Activated CD8-positive, alpha-beta memory T cell treated with anti-CD3 and anti-CD28 coated beads, Interleukin-2, amount 50 U/mL, for 24 hours (primary cell): ENCODE measurements around the gene LRP5.

Source experiments
- DNase-seq: peaks from one replicate; pipeline ENCODE4 v3.0.0-alpha.2; 2020; ENCODE audit errors: extremely low read depth

Gene LRP5

DNA sequence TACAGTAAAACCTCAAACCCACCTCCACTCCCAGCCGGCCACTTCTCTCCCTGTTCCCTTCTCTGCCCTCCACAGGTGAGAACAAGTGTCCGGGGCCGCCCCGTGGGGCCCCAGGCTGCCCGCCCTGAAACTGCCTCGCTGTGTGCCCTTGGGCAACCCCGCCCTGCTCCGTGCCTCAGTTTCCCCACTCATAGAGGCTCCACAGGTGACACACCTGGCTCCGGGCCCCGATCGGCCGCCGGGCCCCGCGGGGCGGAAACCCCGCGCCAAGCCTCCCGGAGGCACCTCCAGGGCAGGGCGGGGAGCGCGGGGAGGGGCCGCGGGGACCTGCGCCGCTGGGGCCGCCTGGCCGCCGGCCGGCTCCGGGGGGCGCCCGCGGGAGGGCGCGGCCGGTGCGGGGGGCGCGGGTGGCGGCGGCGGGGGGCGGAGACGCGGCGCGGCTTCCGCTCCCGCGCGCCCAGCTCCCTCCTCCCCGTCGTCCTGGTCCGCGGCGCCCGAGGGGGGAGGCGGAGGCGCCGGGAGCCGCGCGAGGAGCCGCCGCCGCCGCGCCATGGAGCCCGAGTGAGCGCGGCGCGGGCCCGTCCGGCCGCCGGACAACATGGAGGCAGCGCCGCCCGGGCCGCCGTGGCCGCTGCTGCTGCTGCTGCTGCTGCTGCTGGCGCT lies at the start of gene LRP5:
Gene LRP5 (plus strand): TSS at position 475 of the 663 bp plus-strand sequence. CDS start 124 bp downstream, at position 599.
- no peak for DNase-seq

DNA sequence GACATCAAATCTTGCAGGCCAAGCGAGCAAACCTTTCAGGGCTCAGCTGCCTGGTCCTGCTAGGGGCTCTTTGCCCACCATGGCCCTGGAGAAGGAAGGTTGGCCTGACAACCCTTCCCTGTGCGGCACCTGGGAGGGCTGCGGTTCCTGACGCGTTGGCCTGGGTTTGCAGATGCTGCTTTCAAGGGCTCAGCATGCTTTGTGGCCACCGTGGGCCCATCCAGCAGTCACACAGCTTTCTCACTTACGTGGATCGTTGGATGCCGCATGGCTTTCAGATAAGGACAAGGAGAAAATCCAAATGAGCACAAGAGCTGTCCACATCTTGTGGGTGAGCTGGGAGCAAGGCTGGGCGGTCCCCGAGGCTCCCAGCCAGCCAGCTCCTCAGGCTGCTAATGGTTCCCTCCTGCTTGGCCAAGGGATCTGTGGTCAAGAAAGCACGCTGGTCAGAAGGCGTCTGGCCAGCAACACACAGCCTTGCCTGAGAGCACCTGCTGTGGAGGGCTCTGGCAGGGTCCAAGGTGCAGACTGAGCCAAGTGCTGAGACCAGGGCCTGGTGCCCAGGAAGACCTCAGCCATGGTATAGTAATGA lies 48.9 kb upstream of the LRP5 start:
- DNase-seq, result no peak

- DNase-seq, result no peak
These were observed 48.1 kb upstream of the LRP5 start for GRCh38 chr11:68264244-68264643.

DNA sequence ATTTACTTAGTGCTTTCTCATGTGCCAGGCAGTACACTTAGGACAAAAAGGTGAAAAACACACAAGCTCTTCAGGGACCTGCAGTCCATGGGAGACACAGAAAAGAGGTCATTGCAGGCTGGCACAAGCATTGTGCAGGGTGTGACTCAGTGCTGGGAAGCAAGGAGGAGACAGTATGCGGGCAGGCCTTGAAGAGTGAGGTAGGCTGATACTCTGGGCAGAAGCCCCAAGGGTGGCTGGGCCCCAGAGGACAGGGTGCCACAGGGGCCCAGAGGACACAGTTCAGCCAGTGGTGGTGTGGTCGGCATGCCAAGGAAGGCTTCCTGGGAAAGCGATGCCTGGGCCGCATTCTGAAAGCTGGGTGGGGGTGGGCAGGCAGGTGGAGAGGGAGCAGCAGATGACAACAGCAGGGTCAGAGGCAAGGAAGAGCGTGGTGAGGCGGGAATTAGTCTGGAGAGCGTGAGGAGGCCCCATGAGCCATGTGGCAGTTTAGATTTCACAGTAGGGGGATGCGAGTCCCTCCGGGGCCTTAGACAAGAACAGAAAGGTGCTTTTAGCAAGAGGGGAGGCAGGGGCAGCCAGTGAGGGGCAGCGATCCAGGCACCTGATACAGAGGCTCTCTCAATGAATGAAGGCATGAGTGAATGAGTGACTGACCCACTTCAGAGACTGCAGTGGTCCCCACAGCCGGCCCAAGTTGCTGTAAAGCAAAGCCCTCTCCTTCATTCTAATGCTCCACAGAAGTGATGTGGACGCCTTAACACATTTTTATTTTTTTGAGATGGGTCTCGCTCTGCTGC lies 47.5 kb upstream of the LRP5 start:
- DNase-seq, result no peak

DNA sequence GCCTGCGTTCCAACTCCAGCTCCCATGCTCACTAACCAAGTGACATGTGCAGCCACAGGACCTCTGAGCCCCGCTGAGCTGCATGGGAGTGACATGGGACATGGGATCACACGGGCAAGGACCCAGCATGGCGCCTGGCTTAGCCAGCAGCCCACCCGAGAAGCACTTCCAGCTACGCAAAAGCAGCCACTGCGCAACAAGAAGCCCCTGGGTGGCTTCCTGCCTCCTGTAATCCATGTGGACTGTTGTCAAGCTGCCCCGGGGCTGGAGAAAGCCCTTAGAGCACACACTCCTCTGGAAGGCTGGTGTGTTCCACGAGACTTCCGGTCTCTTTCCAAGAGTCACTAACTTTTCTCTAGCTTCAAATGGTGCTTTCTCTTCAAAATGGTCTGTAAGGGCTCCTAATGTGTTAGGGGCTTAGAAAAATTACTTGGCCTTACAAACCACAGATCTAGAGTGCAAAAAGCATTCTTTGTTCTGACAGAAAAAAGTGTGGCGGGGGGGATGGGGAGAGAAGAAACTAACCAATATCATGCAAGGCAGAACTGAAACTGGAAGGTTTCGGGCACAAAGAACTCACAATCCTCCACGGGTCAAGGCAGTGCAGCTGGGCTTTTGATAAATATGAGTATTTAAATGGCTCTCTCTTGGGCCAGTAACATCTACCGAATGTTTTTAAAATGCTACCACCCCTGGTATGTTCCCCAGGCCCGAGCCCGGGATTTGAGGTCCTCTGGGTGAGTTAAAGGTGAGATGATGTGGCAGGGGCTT lies 46.1 kb upstream of the LRP5 start:
- DNase-seq, result no peak

- no peak for DNase-seq
These were observed 45.2 kb upstream of the LRP5 start for GRCh38 chr11:68266936-68267880.

DNA sequence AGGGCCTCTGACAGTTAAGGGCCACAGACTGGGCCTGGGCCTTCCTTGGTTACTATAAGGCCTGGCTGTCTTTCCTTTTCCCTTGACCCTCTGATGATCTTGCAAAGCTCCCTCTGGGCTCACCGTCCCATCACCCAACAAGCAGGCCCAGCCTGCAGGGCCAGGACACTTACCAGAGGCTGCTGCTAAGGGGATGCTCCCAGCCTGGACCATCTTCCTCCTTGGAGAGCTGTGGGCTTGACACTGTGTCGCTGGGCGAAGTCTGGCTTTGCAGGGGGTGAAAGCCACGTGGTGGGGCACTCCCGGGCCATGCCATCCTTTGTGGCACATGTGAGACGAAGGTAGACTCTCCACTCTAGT lies 44.5 kb upstream of the LRP5 start:
- no peak for DNase-seq

GRCh38 chr11:68269414-68270081 lies 42.8 kb upstream of the LRP5 start:
- no peak for DNase-seq

GRCh38 chr11:68270196-68271022 lies 42.0 kb upstream of the LRP5 start:
- no peak for DNase-seq

DNA sequence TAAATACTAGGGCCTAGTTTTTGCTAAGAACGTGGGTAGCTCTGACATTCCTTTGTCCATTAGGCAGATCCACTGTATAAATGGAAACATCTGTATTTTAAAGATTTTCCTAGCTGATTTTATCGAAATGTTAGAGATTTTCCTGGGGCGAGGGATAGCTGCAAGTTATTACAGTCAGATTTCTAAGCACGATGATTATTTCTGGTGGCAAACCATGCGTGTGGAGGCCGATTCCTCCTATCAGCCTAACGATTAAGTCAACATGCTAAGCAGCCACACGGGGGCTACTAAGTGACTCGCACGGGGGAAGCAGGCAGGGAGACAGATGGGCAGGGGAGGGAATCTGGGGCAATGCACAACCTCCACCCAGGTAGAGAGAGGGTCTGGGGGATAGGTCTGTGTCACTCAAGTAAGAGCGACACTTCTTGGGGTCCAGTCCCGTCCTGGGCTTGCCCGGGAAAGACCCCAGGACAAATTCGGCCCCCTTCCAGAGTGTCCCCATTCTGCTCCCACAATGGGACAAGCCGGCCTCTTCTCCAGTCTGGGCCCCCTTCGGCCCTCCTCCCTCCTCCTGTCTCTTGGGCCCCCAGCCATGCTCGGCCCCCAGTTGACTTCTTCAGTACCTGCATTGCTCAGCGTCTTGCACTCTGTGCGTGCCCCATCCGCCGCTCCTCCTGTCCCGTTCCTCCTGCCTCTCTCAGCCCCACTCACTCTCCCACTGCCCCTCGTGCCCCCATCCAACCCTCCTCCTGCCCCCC lies 41.2 kb upstream of the LRP5 start:
- DNase-seq, result peak; percentile 17

- peak; percentile 80 for DNase-seq
These were observed 40.4 kb upstream of the LRP5 start, which contains the start of gene C11orf24 for GRCh38 chr11:68271781-68272608. TSS of gene C11orf24 (minus strand) at chr11:68271973. CDS start at chr11:68263767, 8,206 bp downstream.

- no peak for DNase-seq
These were observed 39.2 kb upstream of the LRP5 start for GRCh38 chr11:68273026-68273738.

DNA sequence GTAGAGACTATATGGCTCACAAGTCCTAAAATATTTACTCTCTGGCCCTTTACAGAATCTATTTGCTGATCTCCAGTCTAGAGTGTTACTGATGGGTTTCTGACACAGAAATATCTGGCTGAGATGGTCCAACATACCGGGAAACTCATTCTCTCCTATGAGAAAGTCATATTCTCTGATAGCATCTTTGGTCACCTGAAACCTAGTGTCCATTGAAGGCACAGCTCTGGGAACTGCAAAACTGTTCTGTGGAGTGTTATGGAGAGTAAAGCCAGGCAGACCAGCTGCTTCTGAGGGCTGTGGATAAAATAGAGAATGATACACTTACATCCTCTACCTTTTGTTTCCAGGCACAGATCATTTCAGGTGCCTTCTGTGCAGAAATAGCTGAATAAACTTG lies 38.1 kb upstream of the LRP5 start:
- DNase-seq, result no peak

- no peak for DNase-seq
These were observed 36.5 kb upstream of the LRP5 start for GRCh38 chr11:68275721-68276507.

DNA sequence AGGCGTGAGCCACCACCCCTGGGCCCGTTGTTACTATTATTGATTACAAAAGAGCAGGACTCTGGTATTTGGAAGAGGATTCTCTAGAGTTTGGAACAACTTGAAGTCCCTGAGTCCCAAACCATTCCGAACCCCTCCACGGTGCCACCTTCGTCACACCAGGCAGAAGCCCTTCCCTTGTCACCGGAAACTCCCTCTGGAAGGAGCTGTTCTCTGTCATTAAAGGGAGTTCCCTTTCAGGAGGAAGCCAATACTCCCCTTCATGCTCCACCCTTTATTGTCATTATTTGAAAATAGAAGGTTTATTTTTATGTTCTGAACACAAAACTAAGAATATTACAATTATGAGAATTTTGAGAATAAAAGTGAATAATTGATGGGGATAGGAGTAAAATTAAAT lies 35.5 kb upstream of the LRP5 start:
- DNase-seq, result no peak

- DNase-seq, result no peak
These were observed 32.7 kb upstream of the LRP5 start for GRCh38 chr11:68279676-68280075.
